Stimulated activated CD4-positive, alpha-beta T cell treated with anti-CD3 and anti-CD28 coated beads, Interleukin-4, amount 100 ng/mL, for 24 hours (primary cell): Measurements from ENCODE around the gene SPATA31A7.
"Not testable (repeated sequence)": the region's sequence is repeated elsewhere in the genome, so short reads cannot be mapped to it uniquely, and the experiment has no call there.

Experiments used
- DNase-seq: peaks from one replicate; pipeline ENCODE4 v3.0.0-alpha.2; 2020

Gene SPATA31A7

GRCh38 chr9:61189736-61190135, at the start of gene SPATA31A7:
Gene SPATA31A7, plus strand, starts transcription at chr9:61190036. Its CDS starts 29 bp downstream, at chr9:61190065.
- not testable (repeated sequence) for DNase-seq

- DNase-seq: not testable (repeated sequence)
Measured at GRCh38 chr9:61226438-61226837, 36.6 kb downstream of the SPATA31A7 start.
